Kidney (tissue), 14 donors: ENCODE data around the gene DISC1. TPM values are rescaled to one million over a fixed set of nuclear protein-coding genes. Genes with fewer than 3 reads are reported as not detected.

Experiments used
- DNase-seq, 5 donors: peaks; one replicate each; pipeline ENCODE4 v3.0.0-alpha.2; 2013 to 2020
- FAIRE-seq: peaks from 2 replicates; lab custom pipeline; 2012; peaks lifted over from hg19 to GRCh38; lab: Jason Lieb, UNC
- H3K27ac ChIP-seq, 2 donors: one replicate each; pipeline ENCODE4 v1.7.0; 2013; ENCODE audit warnings: low read depth in 2 of 2, low read length in 2 of 2, inconsistent platforms in 1 of 2
- H3K27me3 ChIP-seq: one replicate; pipeline ENCODE4 v1.7.1; 2013; ENCODE audit warnings: low read length, inconsistent platforms; ENCODE audit not compliant: control insufficient read depth, insufficient read depth
- H3K36me3 ChIP-seq, 3 donors: one replicate each; pipeline versions ENCODE4 v1.7.0 to v1.7.1; 2013; ENCODE audit warnings: low read length in 3 of 3, control low read depth in 1 of 3, inconsistent platforms in 1 of 3; ENCODE audit not compliant: insufficient read depth in 3 of 3, control insufficient read depth in 2 of 3
- H3K4me1 ChIP-seq, 3 donors: one replicate each; pipeline versions ENCODE4 v1.7.0 to v1.7.1; 2013; ENCODE audit warnings: low read length in 3 of 3, inconsistent platforms in 1 of 3, low read depth in 1 of 3; ENCODE audit not compliant: control insufficient read depth in 2 of 3, insufficient read depth in 2 of 3
- H3K4me3 ChIP-seq, 3 donors: one replicate each; pipeline versions ENCODE4 v1.7.0 to v1.8.1; 2013; ENCODE audit warnings: low read length in 3 of 3, control low read depth in 1 of 3, inconsistent platforms in 1 of 3
- H3K9ac ChIP-seq, 3 donors: one replicate each; pipeline versions ENCODE4 v1.7.0 to v1.7.1; 2013; ENCODE audit warnings: low read length in 3 of 3, control low read depth in 1 of 3, inconsistent platforms in 1 of 3
- H3K9me3 ChIP-seq, 3 donors: one replicate each; pipeline versions ENCODE4 v1.7.0 to v1.7.1; 2013; ENCODE audit warnings: low read length in 3 of 3, control low read depth in 1 of 3, inconsistent platforms in 1 of 3; ENCODE audit not compliant: control insufficient read depth in 2 of 3, insufficient read depth in 1 of 3
- CTCF ChIP-seq: IDR thresholded peaks from 3 replicates; pipeline ENCODE4 v1.5.1; 2012; ENCODE audit warnings: mild to moderate bottlenecking, moderate library complexity, borderline replicate concordance; ENCODE audit not compliant: insufficient read depth; ENCODE audit errors: extremely low read depth
- intact Hi-C: fragments of 100-400 bp; cut with DNase I; formaldehyde crosslinking; loops from one replicate; pipeline ENCODE4 v1.11.1; 2022
- polyA plus RNA-seq: library from polyadenylated mRNA; stranded (reverse); fragments of 350-450 nt; fragmentation: Illumina TruSeq; extraction: RNeasy Lipid Tissue Mini Kit (QIAGEN cat#74804); gene quantifications from one replicate; pipeline ENCODE4 v1.2.3, GENCODE V29; 2014; ENCODE audit warnings: low read depth, low replicate concordance; ENCODE audit not compliant: insufficient read depth
- total RNA-seq: library from RNA; stranded (reverse); fragmentation: NEBNext Ultra II Directional; extraction: Animal tissue kit (Norgen Biotek cat#: 25700); gene quantifications from one replicate; pipeline ENCODE4 v1.2.1, GENCODE V29; 2021
- donor health status: control.
- donor health status: control.
- donor health status: control.
- donor health status: control.
- donor health status: control.
- donor health status: DM: yes; HTN: yes; CAD: no.
- donor health status: Normal renal cell carcinoma (clear cell type).

The DISC1 gene
- total and polyA plus RNA-seq, 2 donors from 2014 or later = 0.80 to 15.9 TPM

DNA sequence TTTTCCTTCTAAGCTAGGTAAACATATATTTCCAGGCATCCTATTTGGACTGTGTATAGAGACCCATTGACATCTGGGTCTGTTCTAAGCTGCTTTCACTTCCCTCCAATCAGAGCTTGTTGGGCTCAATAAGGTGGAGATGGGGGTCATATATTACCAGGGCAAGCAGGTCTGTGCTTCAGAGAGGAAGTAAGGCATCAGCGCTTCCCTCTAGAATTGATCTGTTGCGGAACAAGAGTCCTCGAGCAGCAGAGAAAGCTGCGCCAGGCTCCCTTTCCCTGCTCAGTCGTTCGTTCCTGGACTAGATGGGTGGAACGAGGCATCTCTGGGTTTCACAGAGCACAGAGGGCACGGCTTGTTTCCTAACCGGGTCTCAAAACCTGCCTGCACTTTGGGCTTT is 63.5 kb downstream of the DISC1 start:
- H3K9me3 ChIP-seq = no peaks in the 10 kb centered on the region
- FAIRE-seq (no peak), DNase-seq (no peak)
- H3K27ac ChIP-seq = no peak overlapping the region
- H3K9ac ChIP-seq = no peak overlapping the region
- H3K4me1 ChIP-seq = peaks cover 0 to 3% (median 2%) of the 10 kb centered on the region in 3 donors
- no peaks in the 10 kb centered on the region for H3K27me3 ChIP-seq
- intact Hi-C loops = no loop called here
- no peak overlapping the region for H3K4me3 ChIP-seq
- no peaks in the 10 kb centered on the region for H3K36me3 ChIP-seq
- no peak for TF ChIP-seq CTCF

DNA sequence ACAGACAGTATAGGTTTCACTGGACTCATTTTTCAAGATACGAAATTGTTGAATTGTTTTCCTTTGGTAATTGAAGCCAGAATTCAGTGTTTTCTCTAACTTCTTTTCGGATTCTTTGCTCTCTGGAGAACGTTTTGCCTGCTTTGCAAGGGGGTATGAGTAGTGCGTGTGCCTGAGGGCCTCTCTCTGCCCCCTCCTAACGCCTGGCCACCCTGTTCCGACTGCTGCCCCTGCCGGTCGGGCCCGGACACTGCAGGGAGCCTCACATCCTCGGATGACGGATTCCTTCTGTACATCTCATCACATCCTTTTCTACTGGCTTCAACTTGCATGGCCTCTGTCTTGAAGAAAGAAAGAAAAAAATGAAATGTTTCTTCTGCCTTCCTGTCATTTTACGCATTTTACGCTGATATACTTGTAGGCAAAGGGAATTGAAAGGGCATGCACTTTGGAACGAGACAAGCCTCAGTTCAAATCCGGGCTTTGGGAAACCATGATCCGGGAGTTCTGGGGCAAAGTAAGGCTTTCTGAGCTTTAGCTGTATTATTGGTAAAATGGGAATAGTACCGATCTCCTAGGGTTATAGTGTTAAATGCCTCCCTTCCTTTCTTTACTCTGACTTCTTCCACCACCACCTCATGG is 65.1 kb downstream of the DISC1 start:
- intact Hi-C loops = no loop called here

GRCh38 chr1:231693361-231694074 is 66.9 kb downstream of the DISC1 start:
- DNase-seq (no peak), FAIRE-seq (no peak)
- no peak overlapping the region for H3K27ac ChIP-seq
- intact Hi-C loops = no loop called here
- no peak overlapping the region for H3K9ac ChIP-seq
- H3K9me3 ChIP-seq = no peaks in the 10 kb centered on the region
- no peak overlapping the region for H3K4me3 ChIP-seq
- H3K36me3 ChIP-seq = peaks cover 0 to 2% (median 0%) of the 10 kb centered on the region in 3 donors
- H3K27me3 ChIP-seq = no peaks in the 10 kb centered on the region
- H3K4me1 ChIP-seq = peaks cover 2 to 7% (median 7%) of the 10 kb centered on the region in 3 donors
- TF ChIP-seq CTCF = no peak

More for the DNA sequence above, 65.1 kb downstream of the DISC1 start:
- peak; percentile 47 for TF ChIP-seq CTCF
- Histone ChIP-seq H3K27ac (no peak overlapping the region), H3K9ac (no peak overlapping the region), H3K36me3 (peaks cover 0 to 2% (median 0%) of the 10 kb centered on the region in 3 donors), H3K27me3 (no peaks in the 10 kb centered on the region), H3K4me1 (peaks cover 2 to 7% (median 7%) of the 10 kb centered on the region in 3 donors), H3K9me3 (no peaks in the 10 kb centered on the region), H3K4me3 (no peak overlapping the region)
- no peak for FAIRE-seq
- DNase-seq = peak in 4 of 5 donors; percentile 55 to 79 (median 58)
